Body of pancreas (tissue), 4 donors: ENCODE results near the gene CLEC3B. TPM values are rescaled to one million over a fixed set of nuclear protein-coding genes. Genes with fewer than 3 reads are reported as not detected.

Experiments
- ATAC-seq: fragments of 150-250 bp; one replicate; pipeline ENCODE4 v1.9.1; 2016
- DNase-seq, 4 donors: peaks; one replicate each; pipeline ENCODE4 v3.0.0-alpha.2; 2019
- H3K27ac ChIP-seq, 4 donors: fragments of 200-600 bp; sonication (generic); 1 replicate in 3 of 4; 2 replicates in 1 of 4; pipeline versions ENCODE4 v1.5.1 to v1.6.1; 2016 to 2019; ENCODE audit warnings: mild to moderate bottlenecking in 1 of 4, mixed read lengths in 1 of 4, moderate library complexity in 1 of 4
- H3K27me3 ChIP-seq, 2 donors: fragments of 200-600 bp; sonication (generic); one replicate each; pipeline ENCODE4 v1.6.0; 2016; ENCODE audit warnings: mild to moderate bottlenecking in 1 of 2
- H3K36me3 ChIP-seq, 2 donors: fragments of 200-600 bp; sonication (generic); replicated peaks in 1 of 2; 2 replicates each; pipeline ENCODE4 v1.5.1; 2016; ENCODE audit warnings: low read depth in 2 of 2; ENCODE audit not compliant: insufficient read depth in 1 of 2
- H3K4me1 ChIP-seq: fragments of 200-600 bp; sonication (generic); one replicate; pipeline ENCODE4 v1.6.0; 2016
- H3K4me3 ChIP-seq, 2 donors: fragments of 200-600 bp; sonication (generic); 1 replicate in 1 of 2; 2 replicates in 1 of 2; pipeline ENCODE4 v1.5.1; 2016 to 2019
- H3K9me3 ChIP-seq, 3 donors: fragments of 200-600 bp; sonication (generic); 1 replicate in 2 of 3; 2 replicates in 1 of 3; pipeline ENCODE4 v1.5.1; 2016
- POLR2A ChIP-seq, 3 donors: fragments of 450-650 bp; IDR thresholded peaks; one replicate each; pipeline ENCODE4 v1.6.1; 2016; ENCODE audit warnings: antibody characterized with exemption in 3 of 3, mild to moderate bottlenecking in 2 of 3
- WGBS, 2 donors: methylation state at CpG; one replicate each; pipeline ENCODE4 v1.1.5; 2017; 5-methylcytosine and 5-hydroxymethylcytosine counted together
- intact Hi-C: fragments of 100-400 bp; cut with DNase I; formaldehyde crosslinking; loops from one replicate; pipeline ENCODE4 v1.15.1; 2023
- total RNA-seq, 2 donors: library from RNA; depleted of rRNA; stranded (reverse); fragments of >200 nt; gene quantifications; one replicate each; pipeline ENCODE4 v1.1.0, GENCODE V29; 2016
- TF ChIP-seq, protein P1 (sequence below), 7 experiments: fragments of 450-650 bp in 4 of 7; fragments of 200-600 bp in 3 of 7; sonication (generic) in 3 of 7; IDR thresholded peaks; one replicate each; pipeline ENCODE4 v1.5.1; 2016 to 2019; ENCODE audit warnings: antibody characterized with exemption in 7 of 7

CLEC3B gene
- total RNA-seq, 2 donors from 2014 or later, result 4.9 to 22.1 TPM

- H3K4me3 ChIP-seq, result no peak overlapping the region
- no peaks in the 10 kb centered on the region for H3K9me3 ChIP-seq
- intact Hi-C loops, result no loop called here
- peak overlapping the region in 2 of 4 donors; percentile 6 to 45 for H3K27ac ChIP-seq
- TF ChIP-seq, protein P1, sequence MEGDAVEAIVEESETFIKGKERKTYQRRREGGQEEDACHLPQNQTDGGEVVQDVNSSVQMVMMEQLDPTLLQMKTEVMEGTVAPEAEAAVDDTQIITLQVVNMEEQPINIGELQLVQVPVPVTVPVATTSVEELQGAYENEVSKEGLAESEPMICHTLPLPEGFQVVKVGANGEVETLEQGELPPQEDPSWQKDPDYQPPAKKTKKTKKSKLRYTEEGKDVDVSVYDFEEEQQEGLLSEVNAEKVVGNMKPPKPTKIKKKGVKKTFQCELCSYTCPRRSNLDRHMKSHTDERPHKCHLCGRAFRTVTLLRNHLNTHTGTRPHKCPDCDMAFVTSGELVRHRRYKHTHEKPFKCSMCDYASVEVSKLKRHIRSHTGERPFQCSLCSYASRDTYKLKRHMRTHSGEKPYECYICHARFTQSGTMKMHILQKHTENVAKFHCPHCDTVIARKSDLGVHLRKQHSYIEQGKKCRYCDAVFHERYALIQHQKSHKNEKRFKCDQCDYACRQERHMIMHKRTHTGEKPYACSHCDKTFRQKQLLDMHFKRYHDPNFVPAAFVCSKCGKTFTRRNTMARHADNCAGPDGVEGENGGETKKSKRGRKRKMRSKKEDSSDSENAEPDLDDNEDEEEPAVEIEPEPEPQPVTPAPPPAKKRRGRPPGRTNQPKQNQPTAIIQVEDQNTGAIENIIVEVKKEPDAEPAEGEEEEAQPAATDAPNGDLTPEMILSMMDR (IDR thresholded peaks at IDR 0.05), result no peak
- TF ChIP-seq POLR2A (IDR thresholded peaks at IDR 0.05), result no peak
- no peaks in the 10 kb centered on the region for H3K4me1 ChIP-seq
- H3K36me3 ChIP-seq, result peaks cover 0 to 3% of the 10 kb centered on the region in 2 donors
- WGBS, 2 donors, result 91 to 94% methylated on average over 4 of the region's 4 CpGs
- ATAC-seq (no peak), DNase-seq (no peak)
- H3K27me3 ChIP-seq, result no peaks in the 10 kb centered on the region
Observed at GRCh38 chr3:45012577-45012976, 13.5 kb upstream of the CLEC3B start.

DNA sequence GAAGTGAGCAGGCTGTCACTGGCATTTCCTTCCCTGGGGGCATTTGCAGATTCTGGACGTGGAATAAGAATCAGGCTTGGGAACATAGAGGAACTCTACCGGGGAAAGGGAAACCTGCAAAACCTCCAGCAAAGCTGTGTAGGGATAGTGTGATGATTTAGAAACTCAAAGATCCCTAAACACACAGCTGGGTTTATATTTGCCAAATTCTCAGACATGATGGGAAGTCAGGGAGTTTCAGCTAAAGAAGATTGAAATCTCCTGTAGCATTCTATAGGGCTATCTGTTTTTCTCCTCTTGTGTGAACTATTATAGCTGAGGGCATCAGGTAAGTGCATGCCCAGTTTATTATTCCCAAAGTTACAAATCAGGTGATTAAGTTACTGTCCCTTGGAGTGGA is 9.2 kb upstream of the CLEC3B start:
- 90 to 92% methylated on average over 2 of the region's 2 CpGs for WGBS, 2 donors
- Histone ChIP-seq H3K4me3 (no peak overlapping the region), H3K9me3 (no peaks in the 10 kb centered on the region), H3K27me3 (no peaks in the 10 kb centered on the region), H3K4me1 (no peaks in the 10 kb centered on the region), H3K27ac (no peak overlapping the region), H3K36me3 (peaks cover 0 to under 1% of the 10 kb centered on the region in 2 donors)
- DNase-seq, result no peak
- intact Hi-C loops, result no loop called here
- TF ChIP-seq POLR2A (IDR thresholded peaks at IDR 0.05), result no peak
- TF ChIP-seq, protein P1 (IDR thresholded peaks at IDR 0.05), result no peak
- no peak for ATAC-seq

DNA sequence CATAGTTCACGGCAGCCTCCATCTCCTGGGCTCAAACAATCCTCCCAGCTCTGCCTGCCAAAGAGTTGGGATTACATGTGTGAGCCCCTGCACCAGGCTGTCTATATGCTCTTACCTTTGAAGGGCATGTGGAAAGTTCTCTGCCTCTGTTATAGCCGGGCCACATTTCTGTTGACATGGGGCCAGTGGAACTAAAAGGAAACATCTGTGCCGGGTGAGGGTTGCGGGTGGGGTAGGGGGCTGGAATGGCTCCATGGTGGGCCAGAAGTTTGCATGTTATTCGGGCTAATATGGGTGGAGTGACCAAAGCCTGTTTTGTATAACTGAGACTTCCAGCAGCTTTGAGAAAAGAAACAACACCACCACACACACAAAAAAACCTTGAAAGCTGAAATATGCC is 8.3 kb upstream of the CLEC3B start:
- DNase-seq, result no peak
- intact Hi-C loops, result no loop called here
- no peak overlapping the region for H3K4me3 ChIP-seq

GRCh38 chr3:45020534-45020933 is 5.6 kb upstream of the CLEC3B start:
- no peaks in the 10 kb centered on the region for H3K27me3 ChIP-seq
- H3K4me3 ChIP-seq, result no peak overlapping the region
- intact Hi-C loops, result no loop called here
- H3K9me3 ChIP-seq, result no peaks in the 10 kb centered on the region
- ATAC-seq (no peak), DNase-seq (no peak)
- TF ChIP-seq POLR2A (IDR thresholded peaks at IDR 0.05), result no peak
- TF ChIP-seq, protein P1 (IDR thresholded peaks at IDR 0.05), result no peak
- H3K36me3 ChIP-seq, result no peaks in the 10 kb centered on the region
- no peak overlapping the region for H3K27ac ChIP-seq
- WGBS, 2 donors, result 63 to 72% methylated on average over 8 of the region's 8 CpGs
- peaks cover 6% of the 10 kb centered on the region for H3K4me1 ChIP-seq

More for the DNA sequence above, 8.3 kb upstream of the CLEC3B start:
- 66 to 91% methylated on average over 5 of the region's 5 CpGs for WGBS, 2 donors
- Histone ChIP-seq H3K4me1 (no peaks in the 10 kb centered on the region), H3K27ac (no peak overlapping the region), H3K9me3 (no peaks in the 10 kb centered on the region), H3K27me3 (no peaks in the 10 kb centered on the region), H3K36me3 (no peaks in the 10 kb centered on the region)
- no peak for TF ChIP-seq POLR2A (IDR thresholded peaks at IDR 0.05)
- TF ChIP-seq, protein P1 (IDR thresholded peaks at IDR 0.05), result no peak
- no peak for ATAC-seq

DNA sequence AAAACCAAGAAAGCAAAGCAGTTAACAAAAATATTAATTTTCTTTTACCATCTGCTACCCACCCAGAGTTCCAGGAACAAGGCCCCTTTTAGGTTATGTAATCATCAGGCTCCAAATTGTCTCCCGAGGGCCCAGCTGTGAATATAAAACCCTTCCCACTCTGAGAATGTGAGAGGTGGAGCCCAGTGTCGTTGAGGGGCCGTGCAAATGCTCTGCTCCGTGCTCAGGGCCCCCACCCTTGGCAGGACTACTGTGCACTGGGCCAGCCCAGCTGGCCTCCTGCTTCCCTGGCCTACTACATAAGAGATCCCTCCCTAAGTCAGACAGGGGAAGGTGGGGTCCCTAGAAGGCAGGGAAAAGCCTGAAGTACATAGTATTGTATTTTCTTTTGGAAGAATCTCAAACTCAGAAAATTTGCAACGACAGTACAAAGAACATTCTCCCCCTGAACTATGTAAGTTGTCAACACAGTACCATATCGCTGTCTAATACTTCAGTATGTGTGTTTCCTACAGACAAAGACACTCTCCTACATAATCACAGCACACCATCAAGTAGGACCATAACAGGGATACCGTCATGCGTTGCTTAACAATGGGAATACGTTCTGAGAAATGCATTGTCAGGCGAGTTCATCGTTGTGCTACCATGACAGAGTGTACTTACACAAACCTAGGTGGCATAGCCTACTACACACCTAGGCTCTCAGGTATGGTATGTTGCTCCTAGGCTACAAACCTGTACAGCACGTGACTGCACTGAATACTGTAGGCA is 4.4 kb upstream of the CLEC3B start:
- no peak for TF ChIP-seq POLR2A (IDR thresholded peaks at IDR 0.05)
- TF ChIP-seq, protein P1 (IDR thresholded peaks at IDR 0.05), result no peak
- WGBS, 2 donors, result 57 to 66% methylated on average over 12 of the region's 12 CpGs
- DNase-seq, result no peak
- Histone ChIP-seq H3K9me3 (no peaks in the 10 kb centered on the region), H3K4me3 (no peak overlapping the region), H3K4me1 (peaks cover 8% of the 10 kb centered on the region), H3K27ac (no peak overlapping the region), H3K27me3 (no peaks in the 10 kb centered on the region), H3K36me3 (no peaks in the 10 kb centered on the region)
- intact Hi-C loops, result no loop called here
- ATAC-seq, result no peak
